GM19193 (cell line): ENCODE measurements around the gene ZNF177.

Experiments used
- POLR2A ChIP-seq: IDR thresholded peaks from 4 replicates; pipeline ENCODE4 v1.6.1; 2011; ENCODE audit not compliant: insufficient read depth, insufficient read length; ENCODE audit errors: extremely low read depth

The ZNF177 gene

DNA sequence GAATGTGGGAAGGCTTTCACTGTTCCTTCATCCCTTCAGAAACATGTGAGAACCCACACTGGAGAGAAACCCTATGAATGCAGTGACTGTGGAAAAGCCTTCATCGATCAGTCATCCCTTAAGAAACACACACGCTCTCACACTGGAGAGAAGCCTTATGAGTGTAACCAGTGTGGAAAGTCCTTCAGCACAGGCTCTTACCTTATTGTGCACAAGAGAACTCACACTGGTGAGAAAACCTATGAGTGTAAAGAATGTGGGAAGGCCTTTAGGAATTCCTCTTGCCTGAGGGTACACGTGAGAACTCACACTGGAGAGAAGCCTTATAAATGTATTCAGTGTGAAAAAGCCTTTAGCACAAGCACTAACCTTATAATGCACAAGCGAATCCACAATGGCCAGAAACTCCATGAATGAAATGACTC lies 18.6 kb downstream of the ZNF177 start:
- TF ChIP-seq POLR2A, result no peak

DNA sequence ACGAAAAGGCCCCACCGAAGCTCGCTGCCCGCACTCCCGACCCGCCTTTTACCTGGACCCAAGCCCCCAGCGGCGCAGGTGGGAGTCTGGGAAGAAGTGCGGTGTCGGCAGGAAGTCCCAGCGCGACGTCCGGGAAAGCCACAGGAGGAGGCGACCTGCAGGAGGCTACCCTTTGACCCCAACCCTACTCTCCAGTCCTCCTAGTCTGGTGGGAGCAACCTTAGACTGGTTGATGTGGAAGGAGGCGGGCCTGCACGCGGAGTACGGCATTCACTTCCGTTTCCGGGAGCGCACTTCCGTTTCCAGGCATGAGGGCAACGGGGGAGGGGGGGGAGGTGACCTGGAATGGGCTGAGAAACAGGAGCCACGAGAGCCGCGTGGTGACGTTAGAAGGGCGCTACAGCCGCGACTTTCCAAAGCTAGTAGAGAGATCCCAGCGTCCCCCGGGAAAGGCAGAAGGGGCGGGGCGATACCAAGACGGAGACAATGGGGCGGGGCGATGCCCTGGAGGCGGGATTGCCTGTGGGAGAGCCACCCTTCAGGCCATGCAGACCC lies 44.1 kb downstream of the ZNF177 start:
- TF ChIP-seq POLR2A, result no peak

DNA sequence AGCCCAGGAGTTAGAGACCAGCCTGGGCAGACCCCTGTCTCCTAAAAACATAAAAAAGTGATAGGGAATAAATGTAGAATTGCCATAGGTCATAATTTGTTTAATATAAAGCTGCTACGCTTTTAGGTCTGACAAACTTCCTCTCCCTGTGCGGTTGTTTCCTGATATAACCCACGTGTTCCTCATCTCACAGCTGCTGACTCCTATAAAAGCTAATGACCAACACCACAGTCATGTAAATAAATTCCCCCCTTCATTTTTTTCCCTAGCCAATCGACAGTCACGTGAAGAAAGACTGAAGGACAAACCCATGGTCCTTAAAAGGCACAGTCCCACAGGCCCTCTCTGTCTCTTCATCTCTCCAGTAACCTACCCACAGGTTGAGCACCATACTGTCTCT lies 45.0 kb downstream of the ZNF177 start:
- TF ChIP-seq POLR2A, result no peak

DNA sequence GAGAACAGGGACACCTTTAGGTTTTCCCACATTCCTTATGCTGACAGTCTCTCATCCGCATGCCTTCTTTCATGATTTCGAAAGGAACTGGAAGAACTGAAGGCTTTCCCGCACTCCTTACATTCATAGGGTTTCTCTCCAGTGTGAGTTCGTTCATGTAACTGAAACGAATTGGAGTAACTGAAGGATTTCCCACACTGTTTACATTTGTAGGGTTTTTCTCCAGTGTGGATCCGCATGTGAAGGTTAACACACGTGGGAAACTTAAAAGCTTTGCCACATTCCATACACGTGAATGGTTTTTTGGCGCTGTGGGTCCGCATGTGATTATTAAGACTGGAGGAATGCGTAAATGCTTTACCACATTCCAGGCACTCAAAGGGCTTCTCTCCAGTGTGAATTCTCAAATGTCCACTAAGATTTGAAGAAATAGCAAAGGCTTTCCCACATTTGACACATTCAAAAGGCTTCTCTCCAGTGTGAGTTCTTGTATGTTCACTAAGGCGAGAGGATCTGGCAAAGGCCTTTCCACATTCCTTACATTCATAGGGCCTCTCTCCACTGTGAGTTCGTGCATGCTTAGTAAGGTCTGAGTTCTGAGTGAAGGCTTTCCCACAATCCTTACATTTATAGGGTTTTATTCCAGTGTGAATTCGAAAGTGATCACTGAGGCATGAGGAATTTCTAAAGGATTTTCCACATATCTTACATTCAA lies 50.6 kb downstream of the ZNF177 start:
- no peak for TF ChIP-seq POLR2A

DNA sequence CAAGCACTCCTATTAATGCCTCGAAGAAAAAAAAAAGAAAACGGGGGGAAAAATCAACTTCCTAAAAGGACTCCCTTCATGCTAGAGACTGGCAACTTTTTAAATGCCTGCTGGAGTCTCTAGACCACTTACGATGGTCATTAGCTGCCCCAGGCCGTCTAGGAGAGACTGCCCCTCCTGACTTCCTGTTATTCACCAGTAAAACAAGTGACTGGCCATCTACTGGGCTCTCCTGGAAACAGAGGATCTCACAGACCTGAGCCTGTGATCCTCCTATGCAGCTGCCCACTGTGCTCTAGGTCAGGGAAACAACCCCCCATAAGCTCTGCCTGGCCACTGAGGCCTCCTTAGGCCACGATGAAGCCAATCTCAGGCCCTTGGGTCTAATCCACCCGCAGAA lies 65.1 kb downstream of the ZNF177 start:
- TF ChIP-seq POLR2A, result no peak

DNA sequence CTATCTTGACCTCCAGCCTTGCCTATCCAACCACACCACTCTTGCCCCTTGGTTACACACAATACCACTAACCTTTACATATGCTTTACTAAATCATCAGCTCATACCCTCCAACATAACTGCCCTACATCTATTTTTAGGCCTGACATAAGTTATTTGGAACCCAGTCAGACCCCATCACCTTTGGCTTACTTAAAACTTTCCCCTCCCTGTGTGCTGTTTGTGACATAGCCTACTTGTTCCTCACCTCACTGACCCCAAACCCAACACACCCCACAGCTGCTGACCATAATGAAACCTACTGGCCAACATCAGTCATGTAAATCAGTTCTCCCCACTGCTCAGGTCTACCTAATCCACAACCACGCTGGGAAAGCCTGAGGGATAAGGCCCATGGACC lies 67.6 kb downstream of the ZNF177 start:
- TF ChIP-seq POLR2A, result no peak

DNA sequence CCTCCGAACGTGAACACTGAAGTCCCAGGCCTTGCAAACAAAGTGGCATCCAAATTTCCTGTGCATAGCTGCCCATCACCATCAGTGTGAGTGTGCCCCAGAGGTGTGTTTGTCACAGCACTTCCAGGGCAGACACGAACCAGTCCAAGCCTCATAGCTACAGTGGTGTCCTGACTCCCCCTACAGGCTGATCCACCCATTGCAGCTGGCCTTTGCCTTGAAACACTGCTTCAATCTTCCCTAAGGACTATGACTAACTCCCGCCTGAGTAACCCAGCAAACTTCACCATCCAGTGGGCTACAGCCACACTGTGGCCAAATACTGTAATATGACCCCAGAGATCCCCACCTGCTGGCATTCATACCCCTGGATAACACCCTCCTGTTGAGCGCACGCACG lies 68.7 kb downstream of the ZNF177 start:
- no peak for TF ChIP-seq POLR2A
